ENCODE measurements around the gene DYNC1I1. TPM values are rescaled to one million over a fixed set of nuclear protein-coding genes. Genes with fewer than 3 reads are reported as not detected.

DYNC1I1 gene
- polyA plus RNA-seq, 1 of the 3 experiments (the other 2 are of a cell fraction), result 0.05 TPM

DNA sequence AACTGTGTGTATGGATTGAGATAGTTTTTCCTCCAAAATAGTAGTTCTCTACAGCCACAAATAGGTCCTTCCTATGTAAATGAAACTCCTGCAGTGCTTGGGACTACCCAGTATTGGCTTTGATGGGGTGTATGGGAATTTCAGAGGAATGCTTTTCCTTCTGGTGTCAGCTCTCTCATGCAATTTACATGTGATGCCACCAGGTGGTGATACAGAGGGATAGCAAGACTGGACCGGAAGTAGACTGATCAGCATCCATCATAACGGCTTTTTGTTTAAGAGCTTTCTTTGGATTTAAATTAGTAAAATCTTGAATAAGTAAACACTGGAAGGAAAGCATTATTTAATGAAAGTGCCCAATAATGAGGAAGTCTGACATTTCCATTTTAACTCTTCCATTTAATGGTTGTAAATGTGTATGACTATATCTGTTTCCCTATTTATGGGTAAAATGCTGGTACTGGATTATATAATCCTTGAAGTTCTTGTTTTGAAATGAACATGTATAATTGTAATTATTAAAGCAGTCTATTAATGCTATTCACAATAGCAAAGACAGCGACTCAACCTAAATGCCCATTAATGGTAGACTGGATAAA is 22.7 kb downstream of the DYNC1I1 start:
- Histone ChIP-seq H3K27me3 (ENCODE audit: insufficient read depth) (no peaks in the 10 kb centered on the region), H3F3A (replicated peaks; ENCODE audit: insufficient read depth) (no peaks in the 10 kb centered on the region), H3K27ac (ENCODE audit: low read depth in 2 of 2, low read length in 1 of 2) (no peak overlapping the region), H2AFZ (ENCODE audit: low read depth) (0 out of 2 replicates have a peak overlapping the region, but pooled peaks have one; percentile 3), H3K9me3 (no peaks in the 10 kb centered on the region), H3K4me3 (ENCODE audit: low read depth in 2 of 2, low read length in 1 of 2) (no peak overlapping the region; a peak in 1 of 4 replicates), H3K4me2 (no peak overlapping the region), H3K79me2 (ENCODE audit: insufficient read depth) (no peaks in the 10 kb centered on the region), H3K9ac (no peak overlapping the region), H3K9me2 (no peaks in the 10 kb centered on the region), H3K4me1 (ENCODE audit: control insufficient read depth in 1 of 2, insufficient read depth in 2 of 2, low read depth in 1 of 2, low read length in 1 of 2) (no peaks in the 10 kb centered on the region), H3K36me3 (replicated peaks in 1 of 2; ENCODE audit: control insufficient read depth in 1 of 2, insufficient read depth in 2 of 2, low read length in 1 of 2) (no peaks in the 10 kb centered on the region), H4K20me1 (ENCODE audit: insufficient read depth) (no peaks in the 10 kb centered on the region)
- TF ChIP-seq FOSL2 (IDR thresholded peaks at IDR 0.05; ENCODE audit: borderline replicate concordance, low read depth) (no peak), RAD21 (IDR thresholded peaks at IDR 0.05; ENCODE audit: low read length) (peak; percentile 31), SIN3A (IDR thresholded peaks at IDR 0.05; ENCODE audit: borderline replicate concordance, low read depth, low read length) (no peak), JUND (IDR thresholded peaks at IDR 0.05) (no peak), SMC3 (IDR thresholded peaks at IDR 0.05; ENCODE audit: low read depth, low read length) (peak; percentile 41), RXRA (IDR thresholded peaks at IDR 0.05; ENCODE audit: borderline replicate concordance, low read depth) (no peak), YY1 (IDR thresholded peaks at IDR 0.05; ENCODE audit: low read depth) (no peak)
- TF ChIP-seq, protein P1, sequence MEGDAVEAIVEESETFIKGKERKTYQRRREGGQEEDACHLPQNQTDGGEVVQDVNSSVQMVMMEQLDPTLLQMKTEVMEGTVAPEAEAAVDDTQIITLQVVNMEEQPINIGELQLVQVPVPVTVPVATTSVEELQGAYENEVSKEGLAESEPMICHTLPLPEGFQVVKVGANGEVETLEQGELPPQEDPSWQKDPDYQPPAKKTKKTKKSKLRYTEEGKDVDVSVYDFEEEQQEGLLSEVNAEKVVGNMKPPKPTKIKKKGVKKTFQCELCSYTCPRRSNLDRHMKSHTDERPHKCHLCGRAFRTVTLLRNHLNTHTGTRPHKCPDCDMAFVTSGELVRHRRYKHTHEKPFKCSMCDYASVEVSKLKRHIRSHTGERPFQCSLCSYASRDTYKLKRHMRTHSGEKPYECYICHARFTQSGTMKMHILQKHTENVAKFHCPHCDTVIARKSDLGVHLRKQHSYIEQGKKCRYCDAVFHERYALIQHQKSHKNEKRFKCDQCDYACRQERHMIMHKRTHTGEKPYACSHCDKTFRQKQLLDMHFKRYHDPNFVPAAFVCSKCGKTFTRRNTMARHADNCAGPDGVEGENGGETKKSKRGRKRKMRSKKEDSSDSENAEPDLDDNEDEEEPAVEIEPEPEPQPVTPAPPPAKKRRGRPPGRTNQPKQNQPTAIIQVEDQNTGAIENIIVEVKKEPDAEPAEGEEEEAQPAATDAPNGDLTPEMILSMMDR (IDR thresholded peaks at IDR 0.05), result peak; percentile 60; the same call in 1 of the 2 replicates
- CTCF ChIA-PET, result interaction anchor here (0.7 to 4.2 kb wide), 19 partner anchors 10 to 1822 kb away, joined by 3 to 26 read pairs (median 3); partner anchors contain the start of gene DYNC1I1
- 56% methylated on average over 3 of the region's 3 CpGs for WGBS (ENCODE audit: low lambda C conversion rate)
- POLR2A ChIA-PET, result no interaction called here
- peak; percentile 26 for DNase-seq

DNA sequence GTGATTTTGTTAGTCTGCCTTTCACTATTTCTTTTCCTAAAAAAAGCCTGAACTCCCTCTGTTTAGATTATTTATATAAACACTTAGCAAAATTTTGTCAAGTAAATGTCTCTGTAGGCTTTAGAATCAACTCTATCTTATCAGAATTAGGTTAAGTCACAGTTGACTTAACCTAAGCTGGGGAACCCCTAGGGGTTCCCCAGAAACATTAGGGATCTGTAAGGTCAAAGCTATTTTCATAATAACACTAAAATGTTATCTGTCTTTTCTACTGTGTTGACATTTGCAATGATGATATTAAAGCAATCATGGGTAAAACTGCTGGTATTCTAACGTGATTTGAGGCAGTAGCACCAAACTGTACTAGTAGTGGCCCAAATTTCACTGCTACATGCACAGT is 24.3 kb downstream of the DYNC1I1 start:
- no peak for DNase-seq
- CTCF ChIA-PET, result interaction anchor here (0.7 to 2.8 kb wide), 5 partner anchors 12 to 120 kb away, joined by 3 to 13 read pairs (median 3); no protein-coding TSS in a partner anchor
- Histone ChIP-seq H3K27me3 (ENCODE audit: insufficient read depth) (no peaks in the 10 kb centered on the region), H3K79me2 (ENCODE audit: insufficient read depth) (no peaks in the 10 kb centered on the region), H3K9ac (no peak overlapping the region), H3K9me2 (no peaks in the 10 kb centered on the region), H3K9me3 (no peaks in the 10 kb centered on the region), H3K4me3 (ENCODE audit: low read depth in 2 of 2, low read length in 1 of 2) (no peak overlapping the region), H3F3A (replicated peaks; ENCODE audit: insufficient read depth) (no peaks in the 10 kb centered on the region), H4K20me1 (ENCODE audit: insufficient read depth) (no peaks in the 10 kb centered on the region), H3K4me2 (no peak overlapping the region), H3K36me3 (replicated peaks in 1 of 2; ENCODE audit: control insufficient read depth in 1 of 2, insufficient read depth in 2 of 2, low read length in 1 of 2) (no peaks in the 10 kb centered on the region), H2AFZ (ENCODE audit: low read depth) (no peak overlapping the region), H3K27ac (ENCODE audit: low read depth in 2 of 2, low read length in 1 of 2) (no peak overlapping the region), H3K4me1 (ENCODE audit: control insufficient read depth in 1 of 2, insufficient read depth in 2 of 2, low read depth in 1 of 2, low read length in 1 of 2) (no peaks in the 10 kb centered on the region)
- no peak for TF ChIP-seq FOXJ3 (CRISPR knock-in tag; IDR thresholded peaks at IDR 0.05)
- no peak for TF ChIP-seq TEAD4 (IDR thresholded peaks at IDR 0.05; ENCODE audit: borderline replicate concordance, insufficient read depth)
- TF ChIP-seq TAF1 (IDR thresholded peaks at IDR 0.05; ENCODE audit: borderline replicate concordance, low read depth, low read length), result no peak
- TF ChIP-seq, protein P2, sequence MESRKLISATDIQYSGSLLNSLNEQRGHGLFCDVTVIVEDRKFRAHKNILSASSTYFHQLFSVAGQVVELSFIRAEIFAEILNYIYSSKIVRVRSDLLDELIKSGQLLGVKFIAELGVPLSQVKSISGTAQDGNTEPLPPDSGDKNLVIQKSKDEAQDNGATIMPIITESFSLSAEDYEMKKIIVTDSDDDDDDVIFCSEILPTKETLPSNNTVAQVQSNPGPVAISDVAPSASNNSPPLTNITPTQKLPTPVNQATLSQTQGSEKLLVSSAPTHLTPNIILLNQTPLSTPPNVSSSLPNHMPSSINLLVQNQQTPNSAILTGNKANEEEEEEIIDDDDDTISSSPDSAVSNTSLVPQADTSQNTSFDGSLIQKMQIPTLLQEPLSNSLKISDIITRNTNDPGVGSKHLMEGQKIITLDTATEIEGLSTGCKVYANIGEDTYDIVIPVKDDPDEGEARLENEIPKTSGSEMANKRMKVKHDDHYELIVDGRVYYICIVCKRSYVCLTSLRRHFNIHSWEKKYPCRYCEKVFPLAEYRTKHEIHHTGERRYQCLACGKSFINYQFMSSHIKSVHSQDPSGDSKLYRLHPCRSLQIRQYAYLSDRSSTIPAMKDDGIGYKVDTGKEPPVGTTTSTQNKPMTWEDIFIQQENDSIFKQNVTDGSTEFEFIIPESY (IDR thresholded peaks at IDR 0.05; ENCODE audit: borderline replicate concordance, low read depth), result no peak
- no peak for TF ChIP-seq GATA2 (CRISPR knock-in tag; IDR thresholded peaks at IDR 0.05)
- TF ChIP-seq, protein P3, sequence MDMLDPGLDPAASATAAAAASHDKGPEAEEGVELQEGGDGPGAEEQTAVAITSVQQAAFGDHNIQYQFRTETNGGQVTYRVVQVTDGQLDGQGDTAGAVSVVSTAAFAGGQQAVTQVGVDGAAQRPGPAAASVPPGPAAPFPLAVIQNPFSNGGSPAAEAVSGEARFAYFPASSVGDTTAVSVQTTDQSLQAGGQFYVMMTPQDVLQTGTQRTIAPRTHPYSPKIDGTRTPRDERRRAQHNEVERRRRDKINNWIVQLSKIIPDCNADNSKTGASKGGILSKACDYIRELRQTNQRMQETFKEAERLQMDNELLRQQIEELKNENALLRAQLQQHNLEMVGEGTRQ (IDR thresholded peaks at IDR 0.05; ENCODE audit: borderline replicate concordance, low read depth, low read length), result no peak
- TF ChIP-seq CHD2 (IDR thresholded peaks at IDR 0.05; ENCODE audit: low read length, partially characterized antibody), result no peak
- no peak for TF ChIP-seq FOSL2 (IDR thresholded peaks at IDR 0.05; ENCODE audit: borderline replicate concordance, low read depth)
- no peak for TF ChIP-seq TCF12 (IDR thresholded peaks at IDR 0.05)
- TF ChIP-seq RFX5 (IDR thresholded peaks at IDR 0.05; ENCODE audit: low read length), result no peak
- no peak for TF ChIP-seq ELF1 (IDR thresholded peaks at IDR 0.05)
- no peak for TF ChIP-seq SMC3 (IDR thresholded peaks at IDR 0.05; ENCODE audit: low read depth, low read length)
- WGBS (ENCODE audit: low lambda C conversion rate), result 19% methylated on average over 1 of the region's 1 CpG
- POLR2A ChIA-PET, result no interaction called here
